CD14-positive monocyte (primary cell): ENCODE data around the gene COL21A1. TPM values are rescaled to one million over a fixed set of nuclear protein-coding genes. Genes with fewer than 3 reads are reported as not detected.

Experiments
- DNase-seq, 3 donors: peaks; one replicate each; pipeline ENCODE4 v3.0.0-alpha.2; 2011 to 2022
- H2AFZ ChIP-seq: 2 replicates; pipeline ENCODE4 v1.6.0; 2012; ENCODE audit warnings: mild to moderate bottlenecking, low read depth, low read length, inconsistent platforms; ENCODE audit not compliant: insufficient read depth, poor library complexity, severe bottlenecking
- H3K27ac ChIP-seq, 2 donors: 1 replicate in 1 of 2; 2 replicates in 1 of 2; pipeline ENCODE4 v1.5.1; 2012 to 2013; ENCODE audit warnings: low read length in 2 of 2, control low read depth in 1 of 2, inconsistent platforms in 1 of 2, low read depth in 1 of 2, mild to moderate bottlenecking in 1 of 2
- H3K27me3 ChIP-seq, 2 donors: one replicate each; pipeline versions ENCODE4 v1.6.0 to v1.6.1; 2011 to 2013; ENCODE audit warnings: low read length in 2 of 2; ENCODE audit not compliant: control insufficient read depth in 2 of 2, insufficient read depth in 2 of 2
- H3K36me3 ChIP-seq, 2 donors: replicated peaks in 1 of 2; 1 replicate in 1 of 2; 2 replicates in 1 of 2; pipeline versions ENCODE4 v1.5.1 to v1.6.1; 2012 to 2013; ENCODE audit warnings: low read length in 2 of 2, control low read depth in 1 of 2, inconsistent platforms in 1 of 2, mild to moderate bottlenecking in 1 of 2; ENCODE audit not compliant: insufficient read depth in 2 of 2, control insufficient read depth in 1 of 2
- H3K4me1 ChIP-seq, 2 donors: 1 replicate in 1 of 2; 2 replicates in 1 of 2; pipeline versions ENCODE4 v1.5.1 to v1.6.1; 2012 to 2013; ENCODE audit warnings: low read length in 2 of 2, control low read depth in 1 of 2, inconsistent platforms in 1 of 2, mild to moderate bottlenecking in 1 of 2, moderate library complexity in 1 of 2; ENCODE audit not compliant: insufficient read depth in 2 of 2, control insufficient read depth in 1 of 2
- H3K4me2 ChIP-seq: replicated peaks from 2 replicates; pipeline ENCODE3; 2012; ENCODE audit warnings: low read length, moderate library complexity, mild to moderate bottlenecking; ENCODE audit not compliant: poor library complexity, severe bottlenecking; ENCODE audit errors: extremely low read depth
- H3K4me3 ChIP-seq, 3 experiments: fragments of 200-600 bp in 1 of 3; sonication (generic) in 1 of 3; replicated peaks in 1 of 3; 1 replicate in 2 of 3; 2 replicates in 1 of 3; pipeline ENCODE4 v1.5.1; 2011 to 2013; ENCODE audit warnings: low read length in 3 of 3, mild to moderate bottlenecking in 3 of 3, control low read depth in 2 of 3, low read depth in 2 of 3, inconsistent platforms in 1 of 3, moderate library complexity in 1 of 3
- H3K79me2 ChIP-seq: 2 replicates; pipeline ENCODE4 v1.6.0; 2012; ENCODE audit warnings: mild to moderate bottlenecking, control low read depth, inconsistent platforms, low read length, moderate library complexity; ENCODE audit not compliant: insufficient read depth
- H3K9ac ChIP-seq: 2 replicates; pipeline ENCODE4 v1.6.0; 2017; ENCODE audit warnings: low read length, mild to moderate bottlenecking; ENCODE audit not compliant: insufficient read depth, poor library complexity, severe bottlenecking
- H3K9me3 ChIP-seq, 2 donors: replicated peaks in 1 of 2; 1 replicate in 1 of 2; 2 replicates in 1 of 2; pipeline versions ENCODE4 v1.5.1 to v1.6.1; 2012 to 2013; ENCODE audit warnings: low read length in 2 of 2, control low read depth in 1 of 2; ENCODE audit not compliant: control insufficient read depth in 1 of 2, insufficient read depth in 1 of 2
- H4K20me1 ChIP-seq: 2 replicates; pipeline ENCODE4 v1.6.0; 2012; ENCODE audit warnings: mild to moderate bottlenecking, low read length, control low read depth, moderate library complexity; ENCODE audit not compliant: insufficient read depth
- H3K27ac Mint-ChIP-seq, 7 donors: one replicate each; pipeline ENCODE4 v1.8.0; 2020; ENCODE audit warnings: mild to moderate bottlenecking in 7 of 7, mixed read lengths in 7 of 7, moderate library complexity in 6 of 7, inconsistent platforms in 2 of 7
- H3K27me3 Mint-ChIP-seq, 3 donors: one replicate each; pipeline ENCODE4 v1.8.0; 2021 to 2022; ENCODE audit warnings: low read depth in 3 of 3, mild to moderate bottlenecking in 3 of 3, mixed read lengths in 3 of 3, moderate library complexity in 3 of 3, inconsistent platforms in 1 of 3
- H3K36me3 Mint-ChIP-seq, 2 donors: one replicate each; pipeline ENCODE4 v1.8.0; 2020; ENCODE audit warnings: mixed read lengths in 2 of 2, inconsistent platforms in 1 of 2, mild to moderate bottlenecking in 1 of 2
- H3K4me1 Mint-ChIP-seq: one replicate; pipeline ENCODE4 v1.8.0; 2020; ENCODE audit warnings: mild to moderate bottlenecking, mixed read lengths
- H3K4me3 Mint-ChIP-seq, 2 donors: one replicate each; pipeline ENCODE4 v1.8.0; 2020; ENCODE audit warnings: mild to moderate bottlenecking in 2 of 2, mixed read lengths in 2 of 2, moderate library complexity in 1 of 2
- H3K9me3 Mint-ChIP-seq, 7 donors: one replicate each; pipeline ENCODE4 v1.8.0; 2020 to 2022; ENCODE audit warnings: mixed read lengths in 7 of 7, mild to moderate bottlenecking in 6 of 7, moderate library complexity in 6 of 7, inconsistent platforms in 2 of 7
- CTCF ChIP-seq: fragments of 200-600 bp; IDR thresholded peaks from one replicate; pipeline ENCODE4 v1.8.0; 2022; ENCODE audit warnings: antibody characterized with exemption, mild to moderate bottlenecking
- whole genome bisulfite sequencing: methylation state at CpG from one replicate; pipeline ENCODE4 v1.1.5; 2013; ENCODE audit warnings: missing lambda C conversion rate; ENCODE audit not compliant: insufficient coverage; 5-methylcytosine and 5-hydroxymethylcytosine counted together
- intact Hi-C, 2 donors: fragments of 100-400 bp; cut with micrococcal nuclease; formaldehyde crosslinking; loops; one replicate each; pipeline versions ENCODE4 v1.15.0 to v1.15.1; 2023
- polyA plus RNA-seq, 3 donors: library from polyadenylated mRNA; depleted of rRNA in 1 of 3; unstranded in 2 of 3; stranded (reverse) in 1 of 3; fragments of 300-500 nt in 2 of 3; fragments of >200 nt in 1 of 3; fragmentation: Illumina TruSeq in 2 of 3; gene quantifications; 1 replicate in 2 of 3; 2 replicates in 1 of 3; pipeline ENCODE4 v1.2.3, GENCODE V29; 2012 to 2021

The COL21A1 gene
- polyA plus RNA-seq, 3 donors, result 0.03 TPM; not detected in 2

- DNase-seq, result no peak
- Mint-ChIP-seq H3K4me1 (no peaks in the 10 kb centered on the region), H3K27ac (no peak overlapping the region), H3K36me3 (no peaks in the 10 kb centered on the region), H3K9me3 (peaks cover 0 to 4% (median 0%) of the 10 kb centered on the region in 7 donors), H3K27me3 (peaks cover 0 to 2% (median 0%) of the 10 kb centered on the region in 3 donors), H3K4me3 (no peak overlapping the region)
- Histone ChIP-seq H3K36me3 (no peaks in the 10 kb centered on the region), H3K27me3 (no peaks in the 10 kb centered on the region), H3K4me2 (no peak overlapping the region), H3K9ac (no peak overlapping the region), H3K79me2 (no peaks in the 10 kb centered on the region), H3K9me3 (no peaks in the 10 kb centered on the region), H3K27ac (no peak overlapping the region), H3K4me1 (no peaks in the 10 kb centered on the region), H2AFZ (no peak overlapping the region), H4K20me1 (no peaks in the 10 kb centered on the region), H3K4me3 (no peak overlapping the region)
- TF ChIP-seq CTCF, result no peak
- intact Hi-C loops, result no loop called here
Observed at GRCh38 chr6:56282391-56282790, 35.0 kb upstream of the COL21A1 start.

- Mint-ChIP-seq H3K4me3 (no peak overlapping the region), H3K9me3 (peaks cover 0 to 4% (median 0%) of the 10 kb centered on the region in 7 donors), H3K27me3 (no peaks in the 10 kb centered on the region), H3K4me1 (no peaks in the 10 kb centered on the region), H3K27ac (no peak overlapping the region), H3K36me3 (no peaks in the 10 kb centered on the region)
- H3K4me3 ChIP-seq, result no peak overlapping the region
- no peak overlapping the region for H3K27ac ChIP-seq
- H4K20me1 ChIP-seq, result no peaks in the 10 kb centered on the region
- no peaks in the 10 kb centered on the region for H3K4me1 ChIP-seq
- WGBS, result 100% methylated on average over 2 of the region's 3 CpGs
- TF ChIP-seq CTCF, result no peak
- intact Hi-C loops, result no loop called here
- no peak for DNase-seq
- no peaks in the 10 kb centered on the region for H3K36me3 ChIP-seq
- no peaks in the 10 kb centered on the region for H3K9me3 ChIP-seq
- H3K27me3 ChIP-seq, result no peaks in the 10 kb centered on the region
- H3K4me2 ChIP-seq, result no peak overlapping the region
- H2AFZ ChIP-seq, result no peak overlapping the region
- H3K79me2 ChIP-seq, result no peaks in the 10 kb centered on the region
- H3K9ac ChIP-seq, result no peak overlapping the region
Observed at GRCh38 chr6:56280126-56280525, 32.7 kb upstream of the COL21A1 start.
